Gastrocnemius medialis (tissue), 4 donors: ENCODE data around the gene MPHOSPH6. TPM values are rescaled to one million over a fixed set of nuclear protein-coding genes. Genes with fewer than 3 reads are reported as not detected.
"Not testable (repeated sequence)": the region's sequence is repeated elsewhere in the genome, so short reads cannot be mapped to it uniquely, and the experiment has no call there.

Source experiments
- ATAC-seq, 2 donors: fragments of 150-250 bp; one replicate each; pipeline ENCODE4 v1.9.1; 2016
- DNase-seq, 2 donors: peaks; one replicate each; pipeline ENCODE4 v3.0.0-alpha.2; 2019
- H3K27ac ChIP-seq, 4 donors: fragments of 200-600 bp; sonication (generic); 1 replicate in 1 of 4; 2 replicates in 3 of 4; pipeline ENCODE4 v1.5.1; 2016 to 2018; ENCODE audit warnings: mild to moderate bottlenecking in 2 of 4, moderate library complexity in 1 of 4
- H3K27me3 ChIP-seq, 3 donors: fragments of 200-600 bp; sonication (generic) in 2 of 3; 1 replicate in 1 of 3; 2 replicates in 2 of 3; pipeline versions ENCODE4 v1.5.1 to v1.6.0; 2016 to 2019; ENCODE audit warnings: mild to moderate bottlenecking in 1 of 3, moderate library complexity in 1 of 3
- H3K36me3 ChIP-seq, 2 donors: fragments of 200-600 bp; sonication (generic) in 1 of 2; one replicate each; pipeline ENCODE4 v1.5.1; 2017 to 2018
- H3K4me1 ChIP-seq, 2 donors: fragments of 200-600 bp; sonication (generic) in 1 of 2; one replicate each; pipeline ENCODE4 v1.5.1; 2016 to 2017; ENCODE audit warnings: mild to moderate bottlenecking in 2 of 2
- H3K4me3 ChIP-seq, 4 donors: fragments of 200-600 bp; sonication (generic) in 3 of 4; 1 replicate in 1 of 4; 2 replicates in 3 of 4; pipeline ENCODE4 v1.5.1; 2016 to 2019; ENCODE audit warnings: mild to moderate bottlenecking in 2 of 4
- H3K9me3 ChIP-seq, 3 donors: fragments of 200-600 bp; sonication (generic) in 2 of 3; 1 replicate in 1 of 3; 2 replicates in 2 of 3; pipeline ENCODE4 v1.5.1; 2016 to 2019
- POLR2A ChIP-seq, 2 donors: fragments of 450-650 bp; IDR thresholded peaks; one replicate each; pipeline ENCODE4 v1.6.1; 2017; ENCODE audit warnings: antibody characterized with exemption in 2 of 2, mild to moderate bottlenecking in 2 of 2, moderate library complexity in 2 of 2
- in situ Hi-C, 4 donors: fragments of 200-750 bp; cut with MboI; loops; one replicate each; pipeline versions ENCODE4 v1.15.0 to v1.8.0; 2017; ENCODE audit warnings: low sequenced_read_pairs in 4 of 4
- intact Hi-C: fragments of 100-400 bp; cut with DNase I; formaldehyde crosslinking; loops from one replicate; pipeline ENCODE4 v1.15.1; 2023; ENCODE audit warnings: low total_unique reads
- total RNA-seq, 4 donors: library from RNA; depleted of rRNA; stranded (reverse); fragments of >200 nt; gene quantifications; one replicate each; pipeline versions ENCODE4 v1.1.0 to v1.2.3, GENCODE V29; 2016
- TF ChIP-seq, protein P1 (sequence below), 5 experiments: fragments of 450-650 bp in 3 of 5; fragments of 200-600 bp in 2 of 5; sonication (generic) in 2 of 5; IDR thresholded peaks in 4 of 5; conservative IDR thresholded peaks in 1 of 5; 1 replicate in 4 of 5; 2 replicates in 1 of 5; pipeline ENCODE4 v1.5.1; 2016 to 2019; ENCODE audit warnings: antibody characterized with exemption in 5 of 5, mild to moderate bottlenecking in 3 of 5, moderate library complexity in 3 of 5

The MPHOSPH6 gene
- total RNA-seq, 4 donors from 2014 or later: 6.1 to 12.0 (median 9.3) TPM

DNA sequence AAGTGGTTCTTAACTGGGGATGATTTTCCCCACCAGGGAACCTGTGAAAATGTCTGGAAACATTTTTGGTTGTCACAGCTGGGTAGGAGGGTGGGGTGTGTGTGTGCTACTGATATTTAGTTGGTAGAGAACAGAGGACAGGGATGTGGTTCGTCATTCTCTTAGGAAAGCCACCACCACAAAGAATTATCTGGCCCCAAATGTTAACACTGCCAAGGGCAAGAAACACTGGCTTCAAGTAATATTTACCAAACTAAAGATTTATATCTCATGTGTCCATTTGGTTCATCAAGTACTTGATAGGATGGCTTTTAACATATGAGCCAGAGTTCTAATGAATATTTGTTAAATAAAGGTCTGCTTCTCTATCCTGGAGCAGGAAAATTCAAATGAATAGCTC, 19.5 kb downstream of the MPHOSPH6 start:
- in situ Hi-C loops: no loop called here
- ATAC-seq: no peak
- H3K4me3 ChIP-seq: no peak overlapping the region

DNA sequence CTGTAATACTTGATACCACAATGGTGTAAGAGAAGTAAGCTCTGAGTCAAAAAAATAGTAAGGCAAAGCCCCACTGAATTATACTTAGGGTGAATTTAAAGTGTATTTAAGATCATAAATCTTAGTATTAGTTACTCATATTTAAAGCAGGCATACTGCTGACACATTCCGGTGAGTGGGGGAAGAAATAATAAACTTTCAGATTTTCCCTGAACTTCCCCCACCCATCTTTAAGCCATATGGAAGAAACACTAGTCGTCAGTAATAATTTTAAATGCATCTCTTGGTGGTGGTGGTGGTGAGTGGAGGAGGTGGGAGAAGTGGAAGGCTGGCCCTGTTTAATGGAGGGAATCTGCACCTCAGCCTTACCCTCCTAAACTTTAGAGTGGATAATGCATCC, 20.5 kb downstream of the MPHOSPH6 start:
- TF ChIP-seq POLR2A (IDR thresholded peaks at IDR 0.05): no peak
- TF ChIP-seq, protein P1, sequence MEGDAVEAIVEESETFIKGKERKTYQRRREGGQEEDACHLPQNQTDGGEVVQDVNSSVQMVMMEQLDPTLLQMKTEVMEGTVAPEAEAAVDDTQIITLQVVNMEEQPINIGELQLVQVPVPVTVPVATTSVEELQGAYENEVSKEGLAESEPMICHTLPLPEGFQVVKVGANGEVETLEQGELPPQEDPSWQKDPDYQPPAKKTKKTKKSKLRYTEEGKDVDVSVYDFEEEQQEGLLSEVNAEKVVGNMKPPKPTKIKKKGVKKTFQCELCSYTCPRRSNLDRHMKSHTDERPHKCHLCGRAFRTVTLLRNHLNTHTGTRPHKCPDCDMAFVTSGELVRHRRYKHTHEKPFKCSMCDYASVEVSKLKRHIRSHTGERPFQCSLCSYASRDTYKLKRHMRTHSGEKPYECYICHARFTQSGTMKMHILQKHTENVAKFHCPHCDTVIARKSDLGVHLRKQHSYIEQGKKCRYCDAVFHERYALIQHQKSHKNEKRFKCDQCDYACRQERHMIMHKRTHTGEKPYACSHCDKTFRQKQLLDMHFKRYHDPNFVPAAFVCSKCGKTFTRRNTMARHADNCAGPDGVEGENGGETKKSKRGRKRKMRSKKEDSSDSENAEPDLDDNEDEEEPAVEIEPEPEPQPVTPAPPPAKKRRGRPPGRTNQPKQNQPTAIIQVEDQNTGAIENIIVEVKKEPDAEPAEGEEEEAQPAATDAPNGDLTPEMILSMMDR (IDR thresholded peaks at IDR 0.05 in 4 of 5, conservative IDR thresholded peaks at IDR 0.05 in 1 of 5): no peak
- no peaks in the 10 kb centered on the region for H3K27me3 ChIP-seq
- no peaks in the 10 kb centered on the region for H3K9me3 ChIP-seq
- H3K27ac ChIP-seq: no peak overlapping the region
- no peak for DNase-seq
- in situ Hi-C loops (no loop called here), intact Hi-C loops (no loop called here)
- H3K4me3 ChIP-seq: no peak overlapping the region
- ATAC-seq: no peak
- no peaks in the 10 kb centered on the region for H3K4me1 ChIP-seq
- peaks cover 0 to 5% of the 10 kb centered on the region in 2 donors for H3K36me3 ChIP-seq

More for the DNA sequence above, 19.5 kb downstream of the MPHOSPH6 start:
- Histone ChIP-seq H3K4me1 (no peaks in the 10 kb centered on the region), H3K36me3 (peaks cover 0 to 5% of the 10 kb centered on the region in 2 donors), H3K27ac (no peak overlapping the region), H3K9me3 (no peaks in the 10 kb centered on the region), H3K27me3 (no peaks in the 10 kb centered on the region)
- intact Hi-C loops: no loop called here
- no peak for DNase-seq
- TF ChIP-seq POLR2A (IDR thresholded peaks at IDR 0.05): no peak
- TF ChIP-seq, protein P1 (IDR thresholded peaks at IDR 0.05 in 4 of 5, conservative IDR thresholded peaks at IDR 0.05 in 1 of 5): no peak

DNA sequence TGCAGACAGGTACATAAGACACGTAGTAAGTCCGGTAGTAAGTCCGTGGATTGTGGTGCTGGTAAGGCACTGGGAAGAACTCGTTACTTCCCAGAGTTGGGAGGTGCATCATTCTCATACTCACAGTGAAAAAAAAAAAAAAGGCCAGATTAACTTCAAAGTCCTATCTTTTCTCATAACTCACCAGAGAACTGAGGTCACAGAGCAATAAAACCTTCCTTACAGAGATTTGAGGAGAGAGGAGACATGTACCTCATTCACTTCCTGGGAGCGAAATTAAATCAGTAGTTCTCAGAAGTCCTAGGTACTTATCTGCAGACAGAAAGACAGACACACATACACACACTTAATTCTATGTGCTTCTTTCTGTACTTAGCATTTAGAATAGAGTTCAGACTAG, 22.5 kb downstream of the MPHOSPH6 start:
- no peak for TF ChIP-seq POLR2A (IDR thresholded peaks at IDR 0.05)
- TF ChIP-seq, protein P1 (IDR thresholded peaks at IDR 0.05 in 4 of 5, conservative IDR thresholded peaks at IDR 0.05 in 1 of 5): no peak
- no peak for DNase-seq
- H3K4me1 ChIP-seq: no peaks in the 10 kb centered on the region
- no peaks in the 10 kb centered on the region for H3K27me3 ChIP-seq
- in situ Hi-C loops: no loop called here
- ATAC-seq: no peak
- intact Hi-C loops: no loop called here
- no peak overlapping the region for H3K4me3 ChIP-seq
- peaks cover 0 to 5% of the 10 kb centered on the region in 2 donors for H3K36me3 ChIP-seq
- no peaks in the 10 kb centered on the region for H3K9me3 ChIP-seq
- H3K27ac ChIP-seq: no peak overlapping the region

DNA sequence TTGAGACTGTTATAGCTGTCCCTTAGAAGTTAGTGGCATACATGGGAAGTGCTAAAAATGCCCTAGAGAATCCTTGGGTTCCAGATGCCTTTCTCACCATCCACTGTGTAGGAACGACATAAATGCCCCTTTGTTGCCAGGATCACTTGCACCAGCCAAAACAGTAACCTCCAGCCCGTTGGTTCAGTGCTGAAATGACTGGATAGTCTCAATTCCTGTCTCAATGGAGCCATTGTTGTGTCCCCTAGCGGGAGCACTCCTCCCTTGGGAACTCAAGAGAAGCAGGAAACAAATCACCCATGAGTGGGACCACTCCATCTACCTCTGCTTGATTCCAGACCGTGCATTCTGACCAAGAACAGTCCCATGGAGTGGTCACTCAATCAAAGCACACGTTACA, 23.1 kb downstream of the MPHOSPH6 start:
- no peak for TF ChIP-seq POLR2A (IDR thresholded peaks at IDR 0.05)
- TF ChIP-seq, protein P1 (IDR thresholded peaks at IDR 0.05 in 4 of 5, conservative IDR thresholded peaks at IDR 0.05 in 1 of 5): no peak
- no peak overlapping the region for H3K27ac ChIP-seq
- H3K9me3 ChIP-seq: no peaks in the 10 kb centered on the region
- no peaks in the 10 kb centered on the region for H3K27me3 ChIP-seq
- no peak for DNase-seq
- intact Hi-C loops: no loop called here
- ATAC-seq: no peak
- in situ Hi-C loops: no loop called here
- no peaks in the 10 kb centered on the region for H3K4me1 ChIP-seq
- H3K4me3 ChIP-seq: no peak overlapping the region
- peaks cover 0 to 5% of the 10 kb centered on the region in 2 donors for H3K36me3 ChIP-seq

DNA sequence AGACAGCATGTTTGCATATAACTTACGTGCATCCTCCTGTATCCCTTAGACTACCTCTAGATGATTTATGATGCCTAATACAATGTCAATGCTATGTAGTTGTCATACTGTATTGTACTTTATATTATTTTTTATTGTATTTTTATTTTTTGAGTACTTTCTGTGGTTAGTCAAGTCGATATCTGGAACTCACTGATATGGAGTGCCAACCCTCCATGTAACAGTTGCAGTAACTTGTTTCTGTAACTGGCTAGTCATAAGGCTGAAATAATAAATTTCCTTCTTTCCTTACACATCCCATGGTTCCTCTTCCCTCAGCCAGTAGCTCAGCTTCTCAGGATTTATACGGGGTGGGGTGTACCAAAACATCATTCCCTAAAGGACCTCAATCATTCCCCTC, 23.5 kb downstream of the MPHOSPH6 start:
- peaks cover 0 to 5% of the 10 kb centered on the region in 2 donors for H3K36me3 ChIP-seq
- no peaks in the 10 kb centered on the region for H3K27me3 ChIP-seq
- in situ Hi-C loops (no loop called here), intact Hi-C loops (no loop called here)
- no peak overlapping the region for H3K4me3 ChIP-seq
- no peaks in the 10 kb centered on the region for H3K4me1 ChIP-seq
- TF ChIP-seq, protein P1 (IDR thresholded peaks at IDR 0.05 in 4 of 5, conservative IDR thresholded peaks at IDR 0.05 in 1 of 5): no peak
- TF ChIP-seq POLR2A (IDR thresholded peaks at IDR 0.05): no peak
- DNase-seq (no peak), ATAC-seq (no peak)
- no peaks in the 10 kb centered on the region for H3K9me3 ChIP-seq
- no peak overlapping the region for H3K27ac ChIP-seq

DNA sequence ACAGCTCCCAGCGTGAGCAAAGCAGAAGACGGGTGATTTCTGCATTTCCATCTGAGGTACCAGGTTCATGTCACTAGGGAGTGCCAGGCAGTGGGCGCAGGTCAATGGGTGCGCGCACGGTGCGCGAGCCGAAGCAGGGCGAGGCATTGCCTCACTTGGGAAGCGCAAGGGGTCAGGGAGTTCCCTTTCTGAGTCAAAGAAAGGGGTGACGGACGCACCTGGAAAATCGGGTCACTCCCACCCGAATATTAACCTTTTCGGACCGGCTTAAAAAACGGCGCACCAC, 30.8 kb downstream of the MPHOSPH6 start:
- H3K27me3 ChIP-seq, H3K27ac ChIP-seq, H3K9me3 ChIP-seq, intact Hi-C loops, DNase-seq, in situ Hi-C loops, H3K4me3 ChIP-seq, H3K4me1 ChIP-seq, H3K36me3 ChIP-seq, ATAC-seq: not testable (repeated sequence)
